Activated CD4-positive, alpha-beta memory T cell treated with anti-CD3 and anti-CD28 coated beads for 36 hours (primary cell): ENCODE measurements around the gene CMA1. TPM values are rescaled to one million over a fixed set of nuclear protein-coding genes. Genes with fewer than 3 reads are reported as not detected.
"Not testable (repeated sequence)": the region's sequence is repeated elsewhere in the genome, so short reads cannot be mapped to it uniquely, and the experiment has no call there.

Experiments used
- CTCF ChIA-PET: fragments of 350-600 bp; sonication (Branson Sonifier 250); formaldehyde crosslinking; loops from one replicate; lab custom pipeline; 2021; ENCODE audit warnings: antibody characterized with exemption, inconsistent platforms; lab: Charles Lee
- POLR2A ChIA-PET: fragments of 350-600 bp; sonication (Branson Sonifier 250); formaldehyde crosslinking; loops from one replicate; lab custom pipeline; 2021; ENCODE audit warnings: antibody characterized with exemption; lab: Charles Lee
- DNase-seq: peaks from one replicate; pipeline ENCODE4 v3.0.0-alpha.2; 2020
- H3K27ac Mint-ChIP-seq: one replicate; pipeline ENCODE4 v1.8.0; 2021; ENCODE audit warnings: mixed read lengths
- H3K27me3 Mint-ChIP-seq: one replicate; pipeline ENCODE4 v1.8.0; 2021; ENCODE audit warnings: mixed read lengths
- H3K36me3 Mint-ChIP-seq: one replicate; pipeline ENCODE4 v1.8.0; 2021; ENCODE audit warnings: mixed read lengths
- H3K4me1 Mint-ChIP-seq: one replicate; pipeline ENCODE4 v1.8.0; 2021; ENCODE audit warnings: low read depth, mixed read lengths
- H3K4me3 Mint-ChIP-seq: one replicate; pipeline ENCODE4 v1.8.0; 2021; ENCODE audit warnings: mild to moderate bottlenecking, mixed read lengths
- H3K9me3 Mint-ChIP-seq: one replicate; pipeline ENCODE4 v1.8.0; 2021; ENCODE audit warnings: mixed read lengths
- intact Hi-C: fragments of 100-400 bp; cut with micrococcal nuclease; formaldehyde crosslinking; loops from one replicate; pipeline ENCODE4 v1.15.1; 2023
- total RNA-seq, 2 experiments: library from RNA; stranded (reverse); gene quantifications; one replicate each; pipeline ENCODE4 v1.2.3, GENCODE V29; 2021

The CMA1 gene, protein sequence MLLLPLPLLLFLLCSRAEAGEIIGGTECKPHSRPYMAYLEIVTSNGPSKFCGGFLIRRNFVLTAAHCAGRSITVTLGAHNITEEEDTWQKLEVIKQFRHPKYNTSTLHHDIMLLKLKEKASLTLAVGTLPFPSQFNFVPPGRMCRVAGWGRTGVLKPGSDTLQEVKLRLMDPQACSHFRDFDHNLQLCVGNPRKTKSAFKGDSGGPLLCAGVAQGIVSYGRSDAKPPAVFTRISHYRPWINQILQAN
- total RNA-seq, result not detected

GRCh38 chr14:24508155-24508840, at the start of gene CMA1:
Gene CMA1, minus strand, starts transcription at chr14:24508265. Its CDS starts 30 bp downstream, at chr14:24508235.
- Mint-ChIP-seq H3K4me3 (no peak within 1 kb of the TSS), H3K9me3 (no peaks in the 10 kb centered on the region), H3K36me3 (no peaks in the 10 kb centered on the region), H3K27ac (no peak within 1 kb of the TSS), H3K27me3 (no peaks in the 10 kb centered on the region), H3K4me1 (no peaks in the 10 kb centered on the region)
- ChIA-PET POLR2A (no interaction called here), CTCF (no interaction called here)
- no peak for DNase-seq
- intact Hi-C loops, result no loop called here

DNA sequence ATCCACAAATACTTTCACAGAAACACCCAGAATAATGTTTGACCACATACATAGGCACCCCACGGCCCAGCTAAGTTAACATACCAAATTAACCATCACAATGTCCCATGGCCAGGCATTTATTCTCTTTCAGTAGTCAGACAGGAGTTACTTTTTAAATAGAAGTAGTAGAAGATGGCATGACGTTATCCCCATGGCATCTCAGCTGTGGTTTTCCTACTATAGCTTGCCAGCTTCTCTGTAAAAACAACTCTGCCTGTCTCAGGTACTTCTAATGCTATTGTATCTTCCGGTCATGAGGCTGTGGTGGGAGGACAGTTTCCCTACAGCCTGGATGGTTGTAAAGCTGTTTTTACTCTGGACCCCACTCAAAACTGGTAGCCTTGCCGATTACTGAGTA, 48.7 kb upstream of the CMA1 start:
- no peaks in the 10 kb centered on the region for H3K4me1 Mint-ChIP-seq
- no peaks in the 10 kb centered on the region for H3K36me3 Mint-ChIP-seq
- ChIA-PET POLR2A (no interaction called here), CTCF (no interaction called here)
- peaks cover 6% of the 10 kb centered on the region for H3K9me3 Mint-ChIP-seq
- H3K4me3 Mint-ChIP-seq, result no peak overlapping the region
- peaks cover 4% of the 10 kb centered on the region for H3K27me3 Mint-ChIP-seq
- intact Hi-C loops, result no loop called here
- H3K27ac Mint-ChIP-seq, result no peak overlapping the region
- DNase-seq, result no peak

- DNase-seq, H3K36me3 Mint-ChIP-seq, intact Hi-C loops, H3K4me1 Mint-ChIP-seq, H3K27ac Mint-ChIP-seq, CTCF ChIA-PET, H3K4me3 Mint-ChIP-seq, H3K27me3 Mint-ChIP-seq, POLR2A ChIA-PET: not testable (repeated sequence)
- H3K9me3 Mint-ChIP-seq, result peaks cover 36% of the 10 kb centered on the region
Measured at GRCh38 chr14:24549064-24549463, 41.0 kb upstream of the CMA1 start.

DNA sequence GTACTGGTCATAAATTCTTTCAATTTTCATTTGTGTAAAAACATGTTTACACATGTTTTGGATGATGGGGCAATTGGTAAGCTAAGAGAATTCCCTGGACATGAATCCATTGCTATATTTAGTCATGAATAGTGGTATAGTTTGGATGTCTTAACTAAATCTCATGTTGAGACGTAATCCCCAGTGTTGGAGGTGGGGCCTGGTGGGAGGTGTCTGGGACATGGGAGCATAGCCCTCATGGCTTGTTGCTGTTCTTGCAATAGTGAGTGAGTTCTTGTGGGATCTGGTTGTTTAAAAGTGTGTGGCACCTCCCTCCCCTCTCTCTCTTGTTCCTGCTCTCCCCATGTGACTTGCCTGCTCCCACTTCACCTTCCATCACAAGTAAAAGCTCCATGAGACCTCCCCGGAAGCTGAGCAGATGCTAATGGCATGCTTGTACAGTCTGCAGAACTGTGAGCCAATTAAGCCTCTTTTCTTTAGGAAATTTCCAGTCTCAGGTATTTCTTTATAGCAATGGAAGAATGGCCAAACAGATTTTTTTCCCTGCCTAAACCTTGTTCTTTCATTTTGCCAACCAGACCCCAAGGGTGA, 34.4 kb upstream of the CMA1 start:
- no peak for DNase-seq
- ChIA-PET POLR2A (no interaction called here), CTCF (no interaction called here)
- intact Hi-C loops, result no loop called here
- no peak overlapping the region for H3K4me3 Mint-ChIP-seq
- peaks cover 9% of the 10 kb centered on the region for H3K27me3 Mint-ChIP-seq
- H3K27ac Mint-ChIP-seq, result no peak overlapping the region
- H3K9me3 Mint-ChIP-seq, result peaks cover 16% of the 10 kb centered on the region
- H3K4me1 Mint-ChIP-seq, result no peaks in the 10 kb centered on the region
- peaks cover 3% of the 10 kb centered on the region for H3K36me3 Mint-ChIP-seq

DNA sequence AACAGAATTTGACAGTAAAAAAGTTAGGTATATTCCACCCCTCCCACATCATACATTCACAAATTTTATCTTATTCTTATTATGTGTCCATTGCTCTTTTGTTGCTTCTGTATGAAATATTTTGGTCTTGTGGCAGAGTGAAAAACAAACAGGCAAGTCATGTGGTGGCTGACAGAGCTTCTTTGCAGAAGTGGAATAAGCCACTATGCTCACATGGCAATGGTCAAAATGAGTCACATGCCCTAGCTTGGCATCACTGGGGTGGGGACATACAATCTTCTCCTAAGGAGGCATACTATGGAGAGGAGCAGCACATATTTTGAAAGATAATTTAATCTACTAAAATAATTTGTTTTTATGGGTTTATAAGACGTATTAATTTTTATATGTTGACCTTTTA, 27.7 kb upstream of the CMA1 start:
- H3K36me3 Mint-ChIP-seq, result no peaks in the 10 kb centered on the region
- ChIA-PET POLR2A (no interaction called here), CTCF (no interaction called here)
- peak; percentile 10 for DNase-seq
- no peak overlapping the region for H3K4me3 Mint-ChIP-seq
- H3K4me1 Mint-ChIP-seq, result no peaks in the 10 kb centered on the region
- peaks cover 8% of the 10 kb centered on the region for H3K27me3 Mint-ChIP-seq
- no peak overlapping the region for H3K27ac Mint-ChIP-seq
- intact Hi-C loops, result no loop called here
- no peaks in the 10 kb centered on the region for H3K9me3 Mint-ChIP-seq

GRCh38 chr14:24534286-24534685, 26.2 kb upstream of the CMA1 start:
- intact Hi-C loops, result no loop called here
- Mint-ChIP-seq H3K36me3 (no peaks in the 10 kb centered on the region), H3K27me3 (peaks cover 5% of the 10 kb centered on the region), H3K4me1 (no peaks in the 10 kb centered on the region), H3K9me3 (no peaks in the 10 kb centered on the region), H3K4me3 (no peak overlapping the region), H3K27ac (no peak overlapping the region)
- no peak for DNase-seq
- CTCF ChIA-PET, result interaction anchor here (0.6 kb wide), 1 partner anchor 1503 kb away, joined by 3 read pairs; no protein-coding TSS in a partner anchor
- POLR2A ChIA-PET, result no interaction called here

DNA sequence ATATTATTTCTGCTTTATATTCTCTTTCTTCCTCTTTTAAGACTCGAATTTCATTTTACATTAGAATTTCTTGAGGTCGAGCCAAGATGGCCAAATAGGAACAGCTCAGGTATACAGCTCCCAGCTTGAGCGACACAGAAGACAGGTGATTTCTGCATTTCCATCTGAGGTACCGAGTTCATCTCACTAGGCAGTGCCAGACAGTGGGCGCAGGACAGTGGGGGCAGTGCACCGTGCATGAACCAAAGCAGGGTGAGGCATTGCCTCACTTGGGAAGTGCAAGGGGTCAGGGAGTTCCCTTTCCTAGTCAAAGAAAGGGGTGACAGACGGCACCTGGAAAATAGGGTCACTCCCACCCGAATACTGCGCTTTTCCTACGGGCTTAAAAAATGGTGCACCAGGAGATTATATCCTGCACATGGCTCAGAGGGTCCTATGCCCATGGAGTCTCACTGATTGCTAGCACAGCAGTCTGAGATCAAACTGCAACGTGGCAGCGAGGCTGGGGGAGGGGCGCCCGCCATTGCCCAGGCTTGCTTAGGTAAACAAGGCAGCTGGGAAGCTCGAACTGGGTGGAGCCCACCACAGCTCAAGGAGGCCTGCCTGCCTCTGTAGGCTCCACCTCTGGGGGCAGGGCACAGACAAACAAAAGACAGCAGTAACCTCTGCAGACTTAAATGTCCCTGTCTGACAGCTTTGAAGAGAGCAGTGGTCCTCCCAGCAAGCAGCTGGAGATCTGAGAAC, 18.0 kb upstream of the CMA1 start:
- H3K4me3 Mint-ChIP-seq, POLR2A ChIA-PET, DNase-seq, CTCF ChIA-PET, H3K4me1 Mint-ChIP-seq, H3K27ac Mint-ChIP-seq, H3K36me3 Mint-ChIP-seq, H3K9me3 Mint-ChIP-seq, intact Hi-C loops: not testable (repeated sequence)
- H3K27me3 Mint-ChIP-seq, result peaks cover 16% of the 10 kb centered on the region

GRCh38 chr14:24518851-24519250, 10.8 kb upstream of the CMA1 start:
- CTCF ChIA-PET, result no interaction called here
- Mint-ChIP-seq H3K4me1 (no peaks in the 10 kb centered on the region), H3K27me3 (peaks cover 7% of the 10 kb centered on the region), H3K27ac (no peak overlapping the region), H3K36me3 (no peaks in the 10 kb centered on the region), H3K9me3 (no peaks in the 10 kb centered on the region), H3K4me3 (no peak overlapping the region)
- intact Hi-C loops, result no loop called here
- POLR2A ChIA-PET, result no interaction called here
- DNase-seq, result no peak

DNA sequence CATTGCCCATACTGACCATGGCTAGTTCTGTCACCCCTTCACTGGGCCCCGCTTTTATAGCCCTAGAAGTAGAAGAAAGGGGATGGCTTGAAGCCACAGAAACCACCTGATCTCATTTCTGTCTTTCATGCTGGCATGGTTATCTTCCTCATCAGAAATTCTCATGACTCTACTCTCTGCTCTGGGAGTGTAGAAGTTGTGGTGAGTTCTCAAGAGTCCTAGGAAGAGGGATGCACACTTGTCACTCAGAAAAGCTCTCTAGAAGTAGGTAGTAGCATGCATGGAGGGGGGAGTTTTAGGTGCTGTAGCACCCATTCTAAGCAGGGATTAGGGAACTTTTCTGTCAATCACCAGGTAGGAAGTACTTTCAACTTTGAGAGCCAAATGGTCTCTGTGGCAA, 6.1 kb upstream of the CMA1 start:
- ChIA-PET POLR2A (no interaction called here), CTCF (no interaction called here)
- no peaks in the 10 kb centered on the region for H3K36me3 Mint-ChIP-seq
- H3K27ac Mint-ChIP-seq, result no peak overlapping the region
- no peaks in the 10 kb centered on the region for H3K4me1 Mint-ChIP-seq
- H3K4me3 Mint-ChIP-seq, result no peak overlapping the region
- no peaks in the 10 kb centered on the region for H3K27me3 Mint-ChIP-seq
- no peak for DNase-seq
- H3K9me3 Mint-ChIP-seq, result no peaks in the 10 kb centered on the region
- intact Hi-C loops, result no loop called here

- Mint-ChIP-seq H3K4me1 (no peaks in the 10 kb centered on the region), H3K27me3 (no peaks in the 10 kb centered on the region), H3K27ac (no peak overlapping the region), H3K36me3 (no peaks in the 10 kb centered on the region), H3K9me3 (no peaks in the 10 kb centered on the region), H3K4me3 (no peak overlapping the region)
- CTCF ChIA-PET, result interaction anchor here (0.8 kb wide), 1 partner anchor 93 kb away, joined by 3 read pairs; no protein-coding TSS in a partner anchor
- POLR2A ChIA-PET, result no interaction called here
- no peak for DNase-seq
- intact Hi-C loops, result no loop called here
Measured at GRCh38 chr14:24513009-24513408, 4.9 kb upstream of the CMA1 start.

DNA sequence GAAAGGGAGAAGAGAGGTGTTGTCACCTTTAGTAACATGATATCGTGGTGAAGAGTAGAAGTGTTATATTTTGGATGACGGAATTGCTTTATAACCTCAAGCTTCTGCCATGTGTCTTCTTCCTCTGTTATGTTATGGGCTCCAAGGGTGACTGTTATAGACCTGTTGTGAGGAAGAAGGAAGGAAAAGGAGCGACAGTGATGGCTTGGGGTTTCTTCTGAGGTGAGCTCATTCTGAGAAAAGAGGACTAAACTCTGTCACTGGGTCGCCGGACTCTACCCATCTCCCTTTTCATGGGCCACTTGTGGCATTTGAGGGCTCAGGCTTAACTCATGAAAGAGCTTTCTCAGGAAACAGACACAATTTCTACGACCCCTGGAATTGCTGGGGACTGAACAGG, 1.6 kb downstream of the CMA1 start:
- peaks cover 2% of the 10 kb centered on the region for H3K27me3 Mint-ChIP-seq
- no peaks in the 10 kb centered on the region for H3K9me3 Mint-ChIP-seq
- intact Hi-C loops, result no loop called here
- H3K4me3 Mint-ChIP-seq, result no peak overlapping the region
- no peaks in the 10 kb centered on the region for H3K36me3 Mint-ChIP-seq
- no peaks in the 10 kb centered on the region for H3K4me1 Mint-ChIP-seq
- POLR2A ChIA-PET, result no interaction called here
- H3K27ac Mint-ChIP-seq, result no peak overlapping the region
- CTCF ChIA-PET, result no interaction called here
- DNase-seq, result no peak

DNA sequence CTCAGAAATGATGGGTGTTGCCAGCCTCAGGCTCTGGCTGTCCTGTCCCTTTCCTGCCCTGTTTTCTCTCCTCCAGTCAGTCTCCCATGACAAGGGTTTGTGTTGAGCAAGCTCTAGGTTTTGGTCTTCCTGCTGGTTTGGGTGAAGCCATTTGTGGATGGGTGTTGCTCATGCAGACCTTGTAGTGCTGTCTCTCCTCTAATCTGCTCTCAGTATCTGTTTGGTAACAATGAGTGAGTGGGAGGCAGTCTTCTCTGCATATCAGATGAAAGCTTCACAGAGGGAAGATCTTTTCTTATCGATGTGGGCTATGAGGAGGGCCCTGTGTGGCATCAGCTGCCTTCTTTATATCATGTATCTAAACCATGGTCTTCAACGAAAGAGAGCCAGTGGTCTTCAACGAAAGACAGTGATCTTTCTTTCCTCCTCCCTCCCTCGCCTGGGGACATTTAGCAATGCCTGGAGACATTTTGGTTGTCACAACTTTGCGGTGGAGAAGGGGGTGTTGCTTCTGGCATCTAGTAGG, 3.6 kb downstream of the CMA1 start:
- Mint-ChIP-seq H3K4me3 (no peak overlapping the region), H3K4me1 (no peaks in the 10 kb centered on the region), H3K27me3 (peaks cover 2% of the 10 kb centered on the region), H3K9me3 (no peaks in the 10 kb centered on the region), H3K27ac (no peak overlapping the region), H3K36me3 (no peaks in the 10 kb centered on the region)
- intact Hi-C loops, result no loop called here
- DNase-seq, result no peak
- ChIA-PET POLR2A (no interaction called here), CTCF (no interaction called here)
